Neural progenitor cell (in vitro differentiated cells): ENCODE measurements around the gene MAPK1. TPM values are rescaled to one million over a fixed set of nuclear protein-coding genes. Genes with fewer than 3 reads are reported as not detected.

Experiments used
- DNase-seq: peaks from one replicate; pipeline ENCODE4 v3.0.0-alpha.2; 2016; ENCODE audit warnings: low spot score
- H2AFZ ChIP-seq: fragments of 200-600 bp; sonication (generic); replicated peaks from 2 replicates; pipeline ENCODE4 v1.6.1; 2016; ENCODE audit warnings: antibody characterized with exemption
- H3F3A ChIP-seq: fragments of 200-600 bp; sonication (generic); 2 replicates; pipeline ENCODE4 v1.6.1; 2016; ENCODE audit warnings: antibody characterized with exemption, low read depth
- H3K27ac ChIP-seq: fragments of 200-600 bp; sonication (generic); 2 replicates; pipeline ENCODE4 v1.5.1; 2016; ENCODE audit warnings: mild to moderate bottlenecking
- H3K27me3 ChIP-seq: fragments of 200-600 bp; sonication (generic); 2 replicates; pipeline ENCODE4 v1.6.1; 2016; ENCODE audit warnings: mild to moderate bottlenecking, moderate library complexity
- H3K36me3 ChIP-seq: fragments of 200-600 bp; sonication (generic); 2 replicates; pipeline ENCODE4 v1.5.1; 2016
- H3K4me1 ChIP-seq: fragments of 200-600 bp; sonication (generic); 2 replicates; pipeline ENCODE4 v1.6.1; 2016; ENCODE audit warnings: mixed run types
- H3K4me2 ChIP-seq: fragments of 200-600 bp; sonication (generic); 2 replicates; pipeline ENCODE4 v1.6.1; 2016
- H3K4me3 ChIP-seq: fragments of 200-600 bp; sonication (generic); 2 replicates; pipeline ENCODE4 v1.5.1; 2016
- H3K79me2 ChIP-seq: fragments of 200-600 bp; sonication (generic); 2 replicates; pipeline ENCODE4 v1.6.1; 2016; ENCODE audit warnings: low read depth
- H3K9ac ChIP-seq: fragments of 200-600 bp; sonication (generic); 2 replicates; pipeline ENCODE4 v1.6.1; 2016
- H3K9me3 ChIP-seq: fragments of 200-600 bp; sonication (generic); 2 replicates; pipeline ENCODE4 v1.5.1; 2016; ENCODE audit warnings: low read depth
- H4K20me1 ChIP-seq: fragments of 200-600 bp; sonication (generic); 2 replicates; pipeline ENCODE4 v1.6.1; 2016; ENCODE audit warnings: low read depth
- H3K27ac Mint-ChIP-seq: 3 replicates; pipeline ENCODE4 v1.8.0; 2021; ENCODE audit warnings: mixed read lengths
- H3K27me3 Mint-ChIP-seq: 2 replicates; pipeline ENCODE4 v1.8.0; 2022; ENCODE audit warnings: low read depth, mild to moderate bottlenecking, inconsistent platforms, moderate library complexity, mixed read lengths; ENCODE audit not compliant: insufficient read depth
- H3K36me3 Mint-ChIP-seq: 3 replicates; pipeline ENCODE4 v1.8.0; 2021; ENCODE audit warnings: mixed read lengths
- H3K4me1 Mint-ChIP-seq: 3 replicates; pipeline ENCODE4 v1.8.0; 2021; ENCODE audit warnings: mixed read lengths
- H3K4me3 Mint-ChIP-seq: 3 replicates; pipeline ENCODE4 v1.8.0; 2021; ENCODE audit warnings: mild to moderate bottlenecking, moderate library complexity, mixed read lengths
- H3K9me3 Mint-ChIP-seq: 3 replicates; pipeline ENCODE4 v1.8.0; 2020; ENCODE audit warnings: mixed read lengths
- CTCF ChIP-seq: fragments of 200-600 bp; sonication (generic); IDR thresholded peaks from 2 replicates; pipeline ENCODE4 v1.5.1; 2017; ENCODE audit warnings: antibody characterized with exemption, mild to moderate bottlenecking
- EZH2 ChIP-seq: fragments of 200-600 bp; sonication (generic); IDR thresholded peaks from 2 replicates; pipeline ENCODE4 v1.6.1; 2017; ENCODE audit warnings: antibody characterized with exemption, mild to moderate bottlenecking, moderate library complexity
- EZH2phosphoT487 ChIP-seq: fragments of 200-600 bp; sonication (generic); IDR thresholded peaks from 2 replicates; pipeline ENCODE4 v1.6.1; 2017; ENCODE audit warnings: antibody characterized with exemption
- total RNA-seq: library from RNA; depleted of rRNA; stranded (reverse); fragments of >200 nt; gene quantifications from 2 replicates; pipeline ENCODE4 v1.2.3, GENCODE V29; 2015; ENCODE audit warnings: low replicate concordance

MAPK1 gene
- total RNA-seq, 1 donor from 2014 or later = 61.4 TPM

- peaks cover 5% of the 10 kb centered on the region for H3K36me3 ChIP-seq
- peak within 1 kb of the TSS; percentile 74 for H2AFZ ChIP-seq
- H3K4me1 ChIP-seq = peaks cover 10% of the 10 kb centered on the region
- peak within 1 kb of the TSS; percentile 95 for H3K4me2 ChIP-seq
- H3K4me1 Mint-ChIP-seq = peaks cover 29% of the 10 kb centered on the region
- TF ChIP-seq CTCF = no peak
- no peak for TF ChIP-seq EZH2phosphoT487
- TF ChIP-seq EZH2 = no peak
- H3K27ac ChIP-seq = peak within 1 kb of the TSS; percentile 86
- peaks cover 29% of the 10 kb centered on the region for H4K20me1 ChIP-seq
- peak within 1 kb of the TSS; percentile 39 for H3K9ac ChIP-seq
- H3K9me3 Mint-ChIP-seq = no peaks in the 10 kb centered on the region
- peak within 1 kb of the TSS; percentile 97 for H3K4me3 Mint-ChIP-seq
- H3F3A ChIP-seq = peaks cover 6% of the 10 kb centered on the region
- H3K79me2 ChIP-seq = peaks cover 42% of the 10 kb centered on the region
- H3K27ac Mint-ChIP-seq = peak within 1 kb of the TSS; percentile 94
- H3K4me3 ChIP-seq = peak within 1 kb of the TSS; percentile 85
- peaks cover 2% of the 10 kb centered on the region for H3K36me3 Mint-ChIP-seq
- H3K9me3 ChIP-seq = no peaks in the 10 kb centered on the region
- peaks cover 22% of the 10 kb centered on the region for H3K27me3 ChIP-seq
- no peaks in the 10 kb centered on the region for H3K27me3 Mint-ChIP-seq
- peak; percentile 99 for DNase-seq
Measured at GRCh38 chr22:21735200-21736083, 132.0 kb downstream of the MAPK1 start, which contains the start of gene YPEL1. Gene YPEL1, minus strand, starts transcription at chr22:21735794. Its CDS starts 25,050 bp downstream, at chr22:21710744.

GRCh38 chr22:21734540-21735199 is 132.8 kb downstream of the MAPK1 start:
- no peak for TF ChIP-seq EZH2phosphoT487
- no peak for TF ChIP-seq CTCF
- no peak for TF ChIP-seq EZH2
- H3K4me3 Mint-ChIP-seq = peak overlapping the region; percentile 97
- Histone ChIP-seq H3K9ac (peak overlapping the region; percentile 39), H3K27ac (no peak overlapping the region), H3K4me3 (peak overlapping the region; percentile 85), H4K20me1 (peaks cover 35% of the 10 kb centered on the region), H3F3A (peaks cover 6% of the 10 kb centered on the region), H3K4me2 (peak overlapping the region; percentile 95), H3K9me3 (no peaks in the 10 kb centered on the region), H3K27me3 (peaks cover 22% of the 10 kb centered on the region), H3K36me3 (peaks cover 5% of the 10 kb centered on the region), H2AFZ (peak overlapping the region; percentile 73), H3K4me1 (peaks cover 10% of the 10 kb centered on the region), H3K79me2 (peaks cover 50% of the 10 kb centered on the region)
- H3K27me3 Mint-ChIP-seq = no peaks in the 10 kb centered on the region
- DNase-seq = peak; percentile 23
- H3K9me3 Mint-ChIP-seq = no peaks in the 10 kb centered on the region
- H3K36me3 Mint-ChIP-seq = peaks cover 2% of the 10 kb centered on the region
- peaks cover 28% of the 10 kb centered on the region for H3K4me1 Mint-ChIP-seq
- H3K27ac Mint-ChIP-seq = peak overlapping the region; percentile 94

GRCh38 chr22:21731503-21731902 is 135.9 kb downstream of the MAPK1 start:
- no peak overlapping the region for H3K27ac Mint-ChIP-seq
- Histone ChIP-seq H4K20me1 (peaks cover 67% of the 10 kb centered on the region), H3K27ac (no peak overlapping the region), H3K36me3 (peaks cover 5% of the 10 kb centered on the region), H2AFZ (no peak overlapping the region), H3K27me3 (peaks cover 3% of the 10 kb centered on the region), H3K9me3 (no peaks in the 10 kb centered on the region), H3K79me2 (peaks cover 67% of the 10 kb centered on the region), H3K4me1 (peaks cover 10% of the 10 kb centered on the region), H3K9ac (no peak overlapping the region), H3K4me2 (no peak overlapping the region), H3F3A (peaks cover 14% of the 10 kb centered on the region), H3K4me3 (no peak overlapping the region)
- H3K4me3 Mint-ChIP-seq = no peak overlapping the region
- H3K36me3 Mint-ChIP-seq = peaks cover 2% of the 10 kb centered on the region
- no peaks in the 10 kb centered on the region for H3K9me3 Mint-ChIP-seq
- no peaks in the 10 kb centered on the region for H3K27me3 Mint-ChIP-seq
- TF ChIP-seq EZH2 (no peak), EZH2phosphoT487 (no peak), CTCF (no peak)
- peaks cover 22% of the 10 kb centered on the region for H3K4me1 Mint-ChIP-seq
- no peak for DNase-seq
